Upper lobe of left lung (tissue), 4 donors: ENCODE measurements around the gene MOCS1.

ENCODE experiments used
- POLR2A ChIP-seq, 4 donors: fragments of 450-650 bp; IDR thresholded peaks; one replicate each; pipeline ENCODE4 v1.5.1; 2016 to 2017; ENCODE audit warnings: antibody characterized with exemption in 4 of 4, mild to moderate bottlenecking in 2 of 4
- POLR2AphosphoS5 ChIP-seq, 2 donors: sonication (generic); formaldehyde crosslinking; IDR thresholded peaks; one replicate each; pipeline ENCODE4 v1.5.1; 2017; ENCODE audit warnings: antibody characterized with exemption in 2 of 2
- TF ChIP-seq, protein P1 (sequence below), 6 experiments: fragments of 450-650 bp in 4 of 6; fragments of 200-600 bp in 2 of 6; sonication (generic) in 2 of 6; IDR thresholded peaks; one replicate each; pipeline ENCODE4 v1.5.1; 2016 to 2019; ENCODE audit warnings: antibody characterized with exemption in 6 of 6

DNA sequence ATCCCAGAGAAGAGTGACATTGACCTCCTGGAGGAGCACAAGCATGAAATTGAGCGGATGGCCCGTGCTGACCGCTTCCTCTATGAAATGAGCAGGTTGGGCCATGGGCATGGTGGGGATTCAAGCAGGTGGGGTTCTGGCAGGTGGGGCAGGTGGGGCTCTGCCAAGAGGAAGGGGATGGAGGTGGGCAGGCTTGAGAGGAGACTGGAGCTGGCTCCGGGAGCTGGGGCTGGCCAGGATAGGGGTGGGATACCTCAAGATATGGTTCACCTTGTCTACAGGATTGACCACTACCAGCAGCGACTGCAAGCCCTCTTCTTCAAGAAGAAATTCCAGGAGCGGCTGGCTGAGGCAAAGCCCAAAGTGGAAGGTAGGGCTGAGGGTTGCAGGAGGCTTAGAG, 42.9 kb downstream of the MOCS1 start:
- TF ChIP-seq, protein P1, sequence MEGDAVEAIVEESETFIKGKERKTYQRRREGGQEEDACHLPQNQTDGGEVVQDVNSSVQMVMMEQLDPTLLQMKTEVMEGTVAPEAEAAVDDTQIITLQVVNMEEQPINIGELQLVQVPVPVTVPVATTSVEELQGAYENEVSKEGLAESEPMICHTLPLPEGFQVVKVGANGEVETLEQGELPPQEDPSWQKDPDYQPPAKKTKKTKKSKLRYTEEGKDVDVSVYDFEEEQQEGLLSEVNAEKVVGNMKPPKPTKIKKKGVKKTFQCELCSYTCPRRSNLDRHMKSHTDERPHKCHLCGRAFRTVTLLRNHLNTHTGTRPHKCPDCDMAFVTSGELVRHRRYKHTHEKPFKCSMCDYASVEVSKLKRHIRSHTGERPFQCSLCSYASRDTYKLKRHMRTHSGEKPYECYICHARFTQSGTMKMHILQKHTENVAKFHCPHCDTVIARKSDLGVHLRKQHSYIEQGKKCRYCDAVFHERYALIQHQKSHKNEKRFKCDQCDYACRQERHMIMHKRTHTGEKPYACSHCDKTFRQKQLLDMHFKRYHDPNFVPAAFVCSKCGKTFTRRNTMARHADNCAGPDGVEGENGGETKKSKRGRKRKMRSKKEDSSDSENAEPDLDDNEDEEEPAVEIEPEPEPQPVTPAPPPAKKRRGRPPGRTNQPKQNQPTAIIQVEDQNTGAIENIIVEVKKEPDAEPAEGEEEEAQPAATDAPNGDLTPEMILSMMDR (IDR thresholded peaks at IDR 0.05): no peak
- TF ChIP-seq POLR2AphosphoS5 (IDR thresholded peaks at IDR 0.05): no peak
- no peak for TF ChIP-seq POLR2A (IDR thresholded peaks at IDR 0.05)
